ENCODE data around the gene PRR20B. TPM values are rescaled to one million over a fixed set of nuclear protein-coding genes. Genes with fewer than 3 reads are reported as not detected.
"Not testable (repeated sequence)": the region's sequence is repeated elsewhere in the genome, so short reads cannot be mapped to it uniquely, and the experiment has no call there.

PRR20B gene
- total RNA-seq, 1 experiment from 2014 or later, result not detected

DNA sequence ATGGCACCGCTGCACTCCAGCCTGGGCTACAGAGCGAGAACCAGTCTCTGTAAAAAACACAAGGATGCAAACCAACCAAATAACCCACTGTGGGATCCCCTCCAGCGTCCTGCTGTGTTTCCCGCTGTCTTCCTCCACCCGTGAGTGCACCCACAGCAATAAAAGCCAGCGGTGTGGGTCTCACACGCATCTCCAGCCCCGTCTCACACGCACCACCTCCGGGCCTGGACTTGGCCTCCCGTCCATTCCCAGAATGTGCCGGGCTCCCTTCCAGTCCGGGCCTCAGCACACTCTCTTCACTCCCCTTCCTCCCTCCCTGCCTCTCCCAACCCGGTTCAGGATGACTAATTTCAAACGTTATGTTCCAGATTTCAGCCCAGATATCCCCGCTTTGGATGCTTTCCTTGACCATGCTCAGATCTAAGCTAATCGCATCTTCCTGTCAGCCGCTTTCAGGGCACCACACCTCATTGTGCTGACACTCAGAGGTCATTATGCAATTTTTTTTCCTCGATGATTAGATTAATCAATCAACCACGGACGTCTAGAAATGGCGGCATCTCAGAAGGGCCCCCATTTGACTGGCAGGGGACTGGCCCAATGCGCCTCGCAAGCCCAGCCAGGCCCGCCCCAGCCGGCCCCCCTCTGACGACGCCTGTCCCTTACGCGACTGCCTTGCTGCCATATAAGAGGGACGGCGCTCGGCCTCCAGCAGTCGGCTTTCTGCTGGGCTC is 6.9 kb upstream of the PRR20B start, which contains the start of gene PRR20A:
Gene PRR20A, plus strand, starts transcription at position 684 of the 734 bp plus-strand sequence. CDS start 387 bp downstream, outside the sequence.
- H2BK5ac ChIP-seq (ENCODE audit: insufficient read length, low read length); H4K91ac ChIP-seq (ENCODE audit: insufficient read length, low read depth, low read length); H3K4me3 Mint-ChIP-seq; DNase-seq; H2BK120ac ChIP-seq (ENCODE audit: low read depth, low read length, poor library complexity, severe bottlenecking); H3K18ac ChIP-seq (ENCODE audit: insufficient read length, low read depth, low read length); H3K9me3 ChIP-seq (ENCODE audit: control insufficient read depth, low read depth, low read length); H3K79me2 ChIP-seq (ENCODE audit: insufficient read depth, low read length); H3K27me3 ChIP-seq (ENCODE audit: insufficient read depth, low read length); H2AFZ ChIP-seq (ENCODE audit: low read length); H3K4ac ChIP-seq (ENCODE audit: low read depth, low read length); H3T11ph ChIP-seq (ENCODE audit: low read length); H3K4me1 ChIP-seq (ENCODE audit: insufficient read depth, low read length); H3K27ac ChIP-seq (ENCODE audit: insufficient read length, low read depth, low read length); H3K4me1 Mint-ChIP-seq; H3K56ac ChIP-seq (ENCODE audit: insufficient read length, low read depth, low read length); H3K4me2 ChIP-seq (ENCODE audit: insufficient read depth, insufficient read length, low read length); H3K36me3 Mint-ChIP-seq (ENCODE audit: insufficient read depth in 1 of 3, low read depth in 3 of 3); H3K27me3 Mint-ChIP-seq (ENCODE audit: low read depth); H3K23ac ChIP-seq (ENCODE audit: insufficient read length, low read depth, low read length); H3K23me2 ChIP-seq (ENCODE audit: insufficient read length, low read depth, low read length, poor library complexity, severe bottlenecking); H3K9ac ChIP-seq (ENCODE audit: extremely low read depth, insufficient read length, low read length); H4K8ac ChIP-seq (replicated peaks; ENCODE audit: insufficient read length, low read depth, low read length); H3K9me3 Mint-ChIP-seq; H2AK5ac ChIP-seq (ENCODE audit: insufficient read length, low read length); H2BK15ac ChIP-seq (ENCODE audit: low read depth, low read length); H3K14ac ChIP-seq (ENCODE audit: insufficient read depth, low read length); H3K79me1 ChIP-seq (ENCODE audit: insufficient read depth, low read depth, low read length, poor library complexity, severe bottlenecking); H4K20me1 ChIP-seq (ENCODE audit: control insufficient read depth, insufficient read depth, insufficient read length); H2BK20ac ChIP-seq (ENCODE audit: low read depth, low read length, poor library complexity, severe bottlenecking); H4K5ac ChIP-seq (ENCODE audit: insufficient read length, low read depth, low read length); H2BK12ac ChIP-seq (ENCODE audit: insufficient read length, low read depth, low read length): not testable (repeated sequence)
- peak within 1 kb of the TSS in 1 of 3 experiments; percentile 95; a peak in 1 of 7 replicates for H3K27ac Mint-ChIP-seq
- WGBS (ENCODE audit: extremely low coverage, insufficient read length, low lambda C conversion rate), result no CpG with 5 or more reads among the region's 34 CpGs

DNA sequence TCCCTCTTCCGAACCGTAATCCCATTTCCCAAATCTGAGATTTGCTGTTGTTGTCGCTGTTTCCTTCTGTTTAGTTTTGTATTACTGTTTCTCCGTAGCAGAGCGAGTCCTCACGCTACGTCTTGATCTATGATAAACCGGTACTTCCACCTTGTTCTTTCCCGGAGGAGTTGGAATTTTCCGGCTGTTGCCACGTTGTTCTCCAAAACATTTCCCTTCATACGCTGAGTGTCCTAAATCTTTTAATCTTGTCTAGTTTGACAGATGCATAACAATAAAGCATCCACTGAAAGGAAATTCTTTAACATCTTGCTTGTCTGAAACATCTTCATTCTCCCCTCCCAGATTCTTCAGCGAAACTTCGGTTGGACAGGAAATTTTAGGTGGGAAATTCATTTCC is 818 bp downstream of the PRR20B start:
- H3K27ac Mint-ChIP-seq, result not testable (repeated sequence)

More for the DNA sequence above, 818 bp downstream of the PRR20B start:
- not testable (repeated sequence) for H3K79me1 ChIP-seq (ENCODE audit: insufficient read depth, low read depth, low read length, poor library complexity, severe bottlenecking); H2AK5ac ChIP-seq (ENCODE audit: insufficient read length, low read length); H3K79me2 ChIP-seq (ENCODE audit: insufficient read depth, low read length); H4K5ac ChIP-seq (ENCODE audit: insufficient read length, low read depth, low read length); H3K27ac ChIP-seq (ENCODE audit: insufficient read length, low read depth, low read length); H3K56ac ChIP-seq (ENCODE audit: insufficient read length, low read depth, low read length); H4K20me1 ChIP-seq (ENCODE audit: control insufficient read depth, insufficient read depth, insufficient read length); H3K4me1 Mint-ChIP-seq; H2BK5ac ChIP-seq (ENCODE audit: insufficient read length, low read length); H2BK12ac ChIP-seq (ENCODE audit: insufficient read length, low read depth, low read length); H2AFZ ChIP-seq (ENCODE audit: low read length); H3K4ac ChIP-seq (ENCODE audit: low read depth, low read length); H3K4me1 ChIP-seq (ENCODE audit: insufficient read depth, low read length); H2BK15ac ChIP-seq (ENCODE audit: low read depth, low read length); H3K9me3 ChIP-seq (ENCODE audit: control insufficient read depth, low read depth, low read length); H4K91ac ChIP-seq (ENCODE audit: insufficient read length, low read depth, low read length); DNase-seq; H3K23ac ChIP-seq (ENCODE audit: insufficient read length, low read depth, low read length); H2BK120ac ChIP-seq (ENCODE audit: low read depth, low read length, poor library complexity, severe bottlenecking); H3K23me2 ChIP-seq (ENCODE audit: insufficient read length, low read depth, low read length, poor library complexity, severe bottlenecking); H3K18ac ChIP-seq (ENCODE audit: insufficient read length, low read depth, low read length); H3K9me3 Mint-ChIP-seq; H3K9ac ChIP-seq (ENCODE audit: extremely low read depth, insufficient read length, low read length); H3K4me3 Mint-ChIP-seq; H3K27me3 Mint-ChIP-seq (ENCODE audit: low read depth); H3K36me3 Mint-ChIP-seq (ENCODE audit: insufficient read depth in 1 of 3, low read depth in 3 of 3); H3K27me3 ChIP-seq (ENCODE audit: insufficient read depth, low read length); H3K14ac ChIP-seq (ENCODE audit: insufficient read depth, low read length); H3T11ph ChIP-seq (ENCODE audit: low read length); H4K8ac ChIP-seq (replicated peaks; ENCODE audit: insufficient read length, low read depth, low read length); H3K4me2 ChIP-seq (ENCODE audit: insufficient read depth, insufficient read length, low read length); H2BK20ac ChIP-seq (ENCODE audit: low read depth, low read length, poor library complexity, severe bottlenecking)
- WGBS (ENCODE audit: extremely low coverage, insufficient read length, low lambda C conversion rate), result no CpG with 5 or more reads among the region's 14 CpGs
